Cerebellar cortex (tissue), 1 donor: ENCODE data around the gene USH2A.
"Not testable (repeated sequence)": the region's sequence is repeated elsewhere in the genome, so short reads cannot be mapped to it uniquely, and the experiment has no call there.

ENCODE experiments used
- DNase-seq: peaks from one replicate; pipeline ENCODE4 v3.0.0-alpha.2; 2015; ENCODE audit warnings: low spot score

USH2A gene

GRCh38 chr1:216193839-216194443, 229.3 kb downstream of the USH2A start:
- no peak for DNase-seq

GRCh38 chr1:216190438-216190837, 232.8 kb downstream of the USH2A start:
- DNase-seq = no peak

- no peak for DNase-seq
Observed at GRCh38 chr1:216186816-216187215, 236.4 kb downstream of the USH2A start.

- DNase-seq = no peak
Observed at GRCh38 chr1:216186141-216186540, 237.1 kb downstream of the USH2A start.

GRCh38 chr1:216184126-216184680, 239.0 kb downstream of the USH2A start:
- no peak for DNase-seq

- DNase-seq = no peak
Observed at GRCh38 chr1:216183454-216183853, 239.8 kb downstream of the USH2A start.

- no peak for DNase-seq
Observed at GRCh38 chr1:216183007-216183406, 240.2 kb downstream of the USH2A start.

GRCh38 chr1:216181590-216181989, 241.7 kb downstream of the USH2A start:
- DNase-seq = no peak

- DNase-seq = no peak
Observed at GRCh38 chr1:216178281-216178680, 245.0 kb downstream of the USH2A start.

GRCh38 chr1:216176970-216177369, 246.3 kb downstream of the USH2A start:
- DNase-seq = no peak

- DNase-seq = no peak
Observed at GRCh38 chr1:216175714-216176113, 247.5 kb downstream of the USH2A start.

- DNase-seq = no peak
Observed at GRCh38 chr1:216173376-216173995, 249.8 kb downstream of the USH2A start.

GRCh38 chr1:216169351-216169750, 253.9 kb downstream of the USH2A start:
- DNase-seq = no peak

GRCh38 chr1:216168546-216168945, 254.7 kb downstream of the USH2A start:
- DNase-seq = no peak

GRCh38 chr1:216154063-216154462, 269.2 kb downstream of the USH2A start:
- DNase-seq = no peak

- no peak for DNase-seq
Observed at GRCh38 chr1:216153130-216153529, 270.1 kb downstream of the USH2A start.

- DNase-seq = not testable (repeated sequence)
Observed at GRCh38 chr1:216145451-216146018, 277.7 kb downstream of the USH2A start.

GRCh38 chr1:216144661-216145450, 278.4 kb downstream of the USH2A start:
- DNase-seq = no peak

- DNase-seq = no peak
Observed at GRCh38 chr1:216142921-216143320, 280.3 kb downstream of the USH2A start.

- DNase-seq = no peak
Observed at GRCh38 chr1:216140730-216141524, 282.3 kb downstream of the USH2A start.

GRCh38 chr1:216124192-216124781, 299.0 kb downstream of the USH2A start:
- DNase-seq = no peak
